GM18873 (cell line): ENCODE data around the gene C22orf31.

Experiments
- ATAC-seq: cut with Tn5 transposase; IDR thresholded peaks from one replicate; pipeline ENCODE4 v1.9.1; 2021; ENCODE audit warnings: mild to moderate bottlenecking, moderate library complexity, moderate number of reproducible peaks; ENCODE audit not compliant: unreplicated experiment, low FRiP score

C22orf31 gene

DNA sequence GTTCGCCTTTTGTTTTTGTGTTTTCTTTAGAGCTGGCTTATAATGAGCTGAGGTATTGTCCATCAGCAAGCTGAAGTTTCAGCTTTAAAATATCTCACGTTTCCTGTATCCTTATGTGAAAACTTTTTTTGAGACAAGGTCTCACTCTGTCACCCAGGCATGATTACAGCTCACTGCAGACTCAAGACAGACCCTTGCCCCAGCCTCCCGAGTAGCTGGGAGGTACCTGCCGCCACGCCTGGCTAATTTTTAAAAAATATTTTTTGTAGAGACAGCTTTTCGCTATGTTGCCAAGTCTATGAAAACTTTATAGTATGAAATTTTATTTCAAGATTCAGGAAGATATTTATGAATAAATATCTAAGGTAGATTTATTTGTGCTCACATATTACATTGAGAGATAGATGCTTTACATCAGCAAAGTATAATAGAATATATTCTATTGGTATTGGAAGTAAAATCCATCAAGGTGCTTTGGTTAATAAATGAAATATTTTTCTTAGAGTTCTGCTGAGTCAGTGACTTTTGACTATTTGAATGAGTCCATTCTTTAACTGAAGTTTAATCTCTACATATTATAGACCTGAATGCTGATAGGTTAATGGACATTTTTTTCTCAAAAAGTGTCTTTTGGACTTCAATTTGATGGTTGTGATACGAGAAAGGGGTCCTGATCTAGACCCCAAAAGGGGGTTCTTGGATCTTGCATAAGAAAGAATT is 21.4 kb upstream of the C22orf31 start:
- ATAC-seq: no peak

DNA sequence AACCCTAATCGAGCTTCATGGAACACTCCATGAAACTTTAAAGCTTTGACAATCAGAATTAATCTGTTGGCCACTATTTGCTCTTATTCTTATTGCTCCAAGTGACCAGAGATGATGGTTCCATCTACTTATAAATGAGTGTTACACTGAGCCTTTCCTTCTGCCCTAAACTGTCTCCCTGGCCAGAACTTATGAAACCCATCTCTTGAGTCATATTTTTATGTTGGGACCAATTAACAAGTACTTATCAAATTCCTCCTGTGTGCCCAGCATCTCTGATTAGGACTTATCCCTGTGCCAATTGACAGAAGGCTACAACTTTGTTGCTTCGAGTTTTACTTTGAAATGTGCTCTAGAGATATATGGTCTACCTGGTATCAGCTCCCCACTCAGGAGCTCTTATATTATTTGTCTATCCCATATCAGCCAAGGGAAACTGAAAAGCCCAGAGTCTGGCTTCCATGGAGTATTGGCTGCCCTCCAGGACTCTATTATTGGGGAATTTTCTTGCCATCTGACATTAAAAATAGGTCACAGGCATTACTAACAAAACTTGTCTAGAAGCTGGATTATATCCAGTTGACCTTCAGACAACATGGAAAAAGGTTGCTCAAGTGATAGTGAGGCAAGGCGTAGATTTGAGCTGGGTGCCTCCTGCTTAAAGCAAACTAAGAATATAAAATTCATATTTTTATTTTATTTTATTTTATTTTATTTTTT is 20.0 kb upstream of the C22orf31 start:
- ATAC-seq: no peak

DNA sequence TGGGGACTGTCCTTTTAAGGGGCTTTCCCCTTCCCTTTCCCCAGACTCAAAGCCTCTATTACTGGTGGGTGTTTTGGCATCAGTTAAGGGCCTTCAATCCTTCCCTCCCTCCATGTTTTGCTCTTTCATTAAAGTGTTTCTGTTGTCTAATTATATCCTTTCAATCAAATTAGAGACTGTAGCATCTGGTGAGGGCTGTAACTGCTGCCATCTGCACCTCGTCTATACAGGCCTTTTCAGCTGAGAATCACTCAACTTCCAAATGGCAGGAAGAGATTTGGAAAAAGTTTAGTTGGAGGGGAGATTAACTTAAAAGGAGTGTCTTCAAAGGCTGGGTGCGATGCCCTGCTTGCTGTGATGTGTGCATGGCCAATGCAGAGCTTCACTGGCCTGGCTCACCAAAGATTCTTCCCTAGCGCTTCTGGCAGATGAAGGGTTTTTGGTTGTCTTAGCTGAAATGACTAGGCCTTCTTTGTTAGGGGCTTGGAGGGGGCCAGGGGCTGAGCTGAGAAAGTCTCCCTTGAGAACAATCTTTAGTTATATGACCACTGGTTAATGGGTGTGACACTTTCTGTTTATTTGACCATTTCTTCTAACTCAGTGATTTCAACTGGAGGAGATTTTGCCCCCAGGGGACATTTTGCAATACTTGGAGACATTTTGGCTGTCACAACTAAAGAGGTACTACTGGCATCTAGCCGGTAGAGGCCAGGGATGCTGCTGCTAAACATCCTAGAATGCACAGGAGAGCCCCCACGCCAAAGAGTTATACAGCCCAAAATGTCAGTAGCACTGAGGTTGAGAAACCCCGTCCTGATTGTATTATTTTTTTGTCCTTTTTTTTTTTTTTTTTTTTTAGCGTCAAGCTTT is 18.7 kb upstream of the C22orf31 start:
- ATAC-seq: no peak

DNA sequence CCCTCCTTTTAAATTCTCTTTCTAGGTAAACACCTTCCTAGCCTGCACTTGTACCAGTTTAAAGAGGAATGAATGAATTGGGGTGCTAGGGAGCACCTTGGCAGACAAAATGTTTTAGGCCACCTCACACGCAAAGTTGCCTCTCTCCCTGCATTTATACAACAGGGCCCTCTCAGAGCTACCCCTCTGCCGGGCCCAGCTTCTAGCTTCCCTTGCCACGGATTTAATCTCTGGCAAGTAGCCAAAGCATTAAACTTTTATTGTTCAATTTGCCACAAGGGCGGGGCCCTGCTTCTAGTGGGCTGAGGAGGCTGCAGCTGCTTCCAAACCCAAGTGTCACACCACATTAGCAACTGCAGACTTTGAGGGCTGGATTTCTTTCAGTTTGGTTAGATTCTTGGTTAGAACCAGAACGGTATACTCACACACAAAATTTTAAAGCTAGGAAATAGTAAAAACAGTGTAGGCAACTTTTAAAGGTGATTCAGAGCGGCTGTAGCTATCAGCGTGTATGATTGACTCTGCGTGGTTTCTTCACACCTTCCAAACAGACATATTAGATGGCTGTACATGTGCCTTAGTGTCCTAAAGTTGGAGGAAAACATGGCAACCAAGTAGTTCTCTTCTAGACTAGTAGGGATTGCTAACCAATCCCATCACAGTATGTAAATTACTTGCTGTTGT is 17.7 kb upstream of the C22orf31 start:
- ATAC-seq: no peak

DNA sequence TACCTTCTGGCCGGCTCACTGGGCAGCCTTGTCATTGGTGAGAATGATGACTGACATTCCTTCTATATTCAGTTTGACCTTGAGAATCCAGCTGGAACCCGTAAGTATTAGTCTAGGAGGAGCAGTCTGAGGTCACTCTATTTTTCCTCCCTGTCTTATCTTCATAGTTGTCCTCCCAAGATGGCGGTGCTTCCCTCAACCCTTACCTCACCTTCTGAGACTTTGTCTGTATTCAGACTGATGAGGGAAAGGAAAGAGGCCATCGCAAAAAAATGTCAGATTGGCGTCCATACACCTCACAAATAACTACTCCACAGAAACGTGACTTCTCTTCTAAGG is 17.2 kb upstream of the C22orf31 start:
- no peak for ATAC-seq

DNA sequence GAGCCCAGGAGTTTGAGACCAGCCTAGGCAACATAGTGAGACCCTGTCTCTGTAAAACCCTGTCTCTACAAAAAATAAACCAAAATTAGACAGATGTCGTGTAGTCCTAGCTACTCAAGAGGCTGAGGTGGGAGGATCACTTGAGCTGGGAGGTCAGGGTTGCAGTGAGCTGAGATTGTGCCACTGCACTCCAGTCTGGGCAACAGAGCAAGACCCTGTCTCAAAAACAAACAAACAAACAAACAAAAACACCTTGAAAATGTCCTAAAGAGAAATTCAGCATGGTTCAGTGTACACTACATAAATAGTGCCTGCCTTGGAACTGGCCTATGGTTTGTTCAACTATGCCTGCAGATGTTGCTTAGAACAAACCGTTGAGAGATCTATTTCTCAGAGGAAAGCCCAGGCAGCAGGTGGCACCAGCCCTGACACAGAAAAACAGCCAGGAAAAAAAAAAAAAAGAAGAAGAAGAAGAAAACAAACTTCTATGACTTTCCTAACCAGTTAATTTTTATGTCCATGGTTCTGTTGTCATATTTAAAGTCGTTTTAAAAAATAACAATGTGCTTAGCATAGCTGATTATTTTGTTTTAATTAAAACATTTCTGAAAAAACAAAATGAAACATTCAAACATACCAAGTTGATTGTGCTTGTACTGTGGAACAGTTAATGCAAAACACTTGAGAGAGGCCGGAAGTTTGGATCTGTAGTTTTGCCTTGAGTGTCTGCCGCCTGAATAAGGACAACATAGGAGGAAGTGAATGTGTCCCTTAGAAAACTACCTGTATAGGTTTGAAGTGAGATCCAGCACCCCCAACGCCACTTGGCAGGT is 16.6 kb upstream of the C22orf31 start:
- no peak for ATAC-seq

DNA sequence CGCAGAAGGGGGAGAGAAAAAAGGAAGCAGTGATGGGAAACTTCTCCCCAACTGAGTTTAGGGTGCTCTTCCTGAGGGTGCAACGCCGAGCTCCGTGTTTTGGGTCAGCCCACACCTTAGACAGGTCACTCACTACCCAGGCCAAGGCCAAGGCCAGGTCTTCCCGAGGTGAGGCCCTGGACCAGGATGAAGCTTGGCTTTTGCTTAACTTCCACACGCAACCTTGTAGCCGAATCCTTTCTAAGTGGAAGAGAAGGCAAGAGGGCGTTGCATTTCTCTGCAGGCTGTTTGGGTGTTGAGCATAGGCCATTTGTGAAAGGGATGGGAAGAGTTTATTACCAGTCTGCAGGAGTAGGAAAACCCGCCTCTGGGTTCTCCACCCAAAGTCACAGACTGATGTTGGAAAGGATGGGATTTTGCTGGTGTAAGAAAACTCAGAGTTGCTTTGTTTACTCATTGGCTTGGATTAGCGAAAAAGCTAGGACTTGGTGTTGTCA is 12.7 kb upstream of the C22orf31 start:
- ATAC-seq: no peak

DNA sequence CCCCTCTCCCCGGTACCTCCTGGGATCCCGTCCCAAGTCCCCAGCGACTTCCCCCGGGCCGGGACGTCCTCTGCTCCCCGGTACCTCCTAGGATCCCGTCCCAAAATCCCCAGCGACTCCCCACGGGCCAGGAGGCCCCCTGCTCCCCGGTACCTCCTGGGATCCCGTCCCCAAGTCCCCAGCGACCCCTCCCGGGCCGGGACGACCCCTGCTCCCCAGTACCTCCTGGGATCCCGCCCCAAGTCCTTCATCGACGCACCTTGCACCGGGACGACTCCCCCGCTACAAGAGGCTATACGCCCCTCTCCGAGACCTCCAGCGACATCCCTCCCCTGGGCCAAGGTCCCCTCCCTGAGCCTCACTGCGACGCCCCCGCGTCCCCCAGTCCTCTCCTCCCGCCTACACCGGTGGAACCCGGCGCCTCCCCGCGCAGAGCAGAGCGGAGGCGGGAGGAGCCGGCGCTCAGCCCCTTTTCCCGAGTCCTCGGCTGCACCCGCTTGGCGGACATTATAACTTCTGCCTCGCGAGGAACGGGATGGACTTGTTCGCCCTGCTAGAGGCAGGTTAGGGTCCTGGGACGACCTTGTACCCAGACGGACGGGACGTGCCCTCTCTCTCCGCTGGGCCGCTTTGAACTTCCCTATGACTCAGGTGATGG is 12.1 kb upstream of the C22orf31 start:
- no peak for ATAC-seq

DNA sequence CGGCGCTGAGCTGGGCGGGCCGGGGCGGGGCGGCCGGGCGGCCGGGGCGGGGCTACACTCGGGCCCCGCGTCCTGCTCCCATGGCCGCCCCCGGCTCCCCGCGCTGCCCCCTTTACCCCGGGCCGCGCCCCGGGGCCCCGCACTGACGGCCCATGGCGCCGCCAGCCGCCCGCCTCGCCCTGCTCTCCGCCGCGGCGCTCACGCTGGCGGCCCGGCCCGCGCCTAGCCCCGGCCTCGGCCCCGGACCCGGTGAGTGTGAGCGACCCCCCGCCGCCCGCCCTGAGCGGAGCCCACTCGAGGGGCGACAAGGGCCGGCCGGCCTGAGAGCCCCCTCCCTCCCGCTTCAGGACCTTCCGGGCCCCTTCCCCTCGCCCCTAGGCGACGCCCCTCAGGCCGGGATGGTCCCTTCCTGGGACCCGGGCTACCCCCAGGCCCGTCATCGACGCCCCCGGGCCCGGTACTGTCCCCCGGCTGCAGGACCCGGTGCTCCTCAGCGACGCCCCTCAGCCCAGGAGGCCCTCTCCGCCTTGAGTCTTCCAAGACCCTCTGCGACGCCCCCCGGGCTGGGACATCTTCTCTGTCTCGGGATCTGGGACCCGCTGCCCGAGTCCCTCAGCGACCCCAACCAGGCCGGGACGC is 11.5 kb upstream of the C22orf31 start, which contains the start of gene KREMEN1:
Gene KREMEN1 (plus strand): TSS at position 57 of the 639 bp plus-strand sequence. CDS start 96 bp downstream, at position 153.
- ATAC-seq: no peak

DNA sequence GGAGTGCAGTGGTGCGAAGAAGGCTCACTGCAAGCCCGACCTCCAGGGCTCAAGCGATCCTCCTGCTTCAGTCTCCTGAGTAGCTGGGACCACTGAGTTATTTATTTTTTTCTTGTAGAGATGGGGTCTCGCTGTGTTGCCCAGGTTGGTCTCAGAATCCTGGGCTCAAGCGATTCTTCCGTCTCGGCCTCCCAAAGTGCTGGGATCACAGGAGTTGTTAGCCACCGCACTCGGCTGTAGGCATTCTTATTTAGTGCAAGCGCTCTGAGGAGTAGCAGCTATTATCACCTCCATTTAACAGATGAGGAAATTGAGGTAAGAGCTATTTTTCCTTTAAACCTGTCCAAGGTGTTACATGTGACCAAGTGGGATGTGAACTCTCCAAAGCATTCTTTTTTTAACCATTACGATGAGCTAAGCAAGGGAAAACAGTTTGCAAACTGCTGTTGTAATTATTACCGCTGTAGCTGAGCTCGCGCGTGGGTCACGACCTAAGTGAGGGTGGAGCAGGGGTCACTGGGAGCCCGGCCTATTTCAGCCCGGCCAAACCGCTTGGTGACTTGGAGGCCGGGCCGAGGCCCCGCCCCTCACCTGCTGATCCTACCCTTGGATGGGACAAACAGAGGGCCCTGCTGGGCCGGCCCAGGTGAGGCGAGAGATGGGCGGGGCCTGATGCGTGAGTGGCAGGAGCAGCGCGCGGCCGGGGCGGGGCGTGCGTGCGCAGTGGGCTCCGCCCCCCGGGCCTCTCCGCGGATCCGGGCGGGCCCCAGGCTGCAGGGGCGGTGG is 10.8 kb upstream of the C22orf31 start:
- ATAC-seq: no peak

DNA sequence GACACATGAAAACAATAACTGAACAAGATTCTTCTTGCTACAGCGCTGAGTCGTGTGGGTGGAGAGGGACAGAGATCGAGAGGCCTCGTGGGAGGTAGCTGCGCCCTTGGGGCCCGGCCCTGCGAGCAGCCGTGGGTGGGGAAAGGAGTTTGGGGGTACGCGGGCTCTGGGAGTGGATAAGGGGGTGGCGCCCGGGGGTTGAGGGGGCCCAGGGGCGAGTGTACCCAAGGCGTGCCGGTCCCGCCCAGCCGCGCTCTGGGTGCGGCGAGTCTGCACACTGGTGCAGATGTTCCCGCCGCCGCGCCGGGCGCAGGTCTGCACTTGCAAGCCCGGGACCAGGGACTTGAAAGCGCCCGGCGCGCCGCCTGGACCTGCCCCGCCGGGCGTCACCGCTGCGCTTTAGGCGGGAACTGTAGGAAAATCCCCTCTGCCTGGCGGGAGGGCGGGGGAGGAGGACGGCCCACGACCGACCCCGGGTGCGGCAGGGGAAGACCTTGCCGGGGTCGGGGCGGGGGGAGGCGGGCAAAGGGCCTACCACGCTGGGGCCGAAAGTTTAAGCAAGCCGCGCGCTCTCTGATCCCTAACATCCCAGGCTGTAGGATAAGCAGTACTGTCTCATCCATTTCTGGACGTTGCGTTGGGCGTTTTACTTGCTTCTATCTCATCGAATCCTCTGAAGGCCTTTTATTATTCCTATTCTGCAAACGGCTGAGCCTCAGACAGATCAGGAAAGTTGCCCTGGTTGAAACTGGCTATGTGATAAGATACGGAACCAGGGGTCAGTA is 9.8 kb upstream of the C22orf31 start:
- no peak for ATAC-seq

DNA sequence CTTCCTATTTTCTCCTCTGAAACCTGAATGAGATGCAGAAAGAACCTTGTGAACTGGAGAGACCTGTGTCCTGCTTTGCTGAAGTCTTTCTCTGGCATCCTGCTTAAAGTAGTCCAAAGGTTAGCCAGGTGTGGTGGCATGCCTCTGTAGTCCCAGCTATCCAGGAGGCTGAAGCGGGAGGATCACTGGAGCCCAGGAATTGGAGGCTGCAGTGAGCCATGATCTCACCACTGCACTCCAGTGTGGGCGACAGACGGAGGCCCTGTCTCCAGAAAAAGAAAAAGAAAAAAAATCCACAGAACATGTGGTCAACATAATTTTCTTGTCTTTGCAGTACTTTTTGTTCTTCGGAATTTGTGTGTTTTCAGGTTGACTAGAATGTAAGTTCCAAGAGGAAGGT is 8.9 kb upstream of the C22orf31 start:
- no peak for ATAC-seq

DNA sequence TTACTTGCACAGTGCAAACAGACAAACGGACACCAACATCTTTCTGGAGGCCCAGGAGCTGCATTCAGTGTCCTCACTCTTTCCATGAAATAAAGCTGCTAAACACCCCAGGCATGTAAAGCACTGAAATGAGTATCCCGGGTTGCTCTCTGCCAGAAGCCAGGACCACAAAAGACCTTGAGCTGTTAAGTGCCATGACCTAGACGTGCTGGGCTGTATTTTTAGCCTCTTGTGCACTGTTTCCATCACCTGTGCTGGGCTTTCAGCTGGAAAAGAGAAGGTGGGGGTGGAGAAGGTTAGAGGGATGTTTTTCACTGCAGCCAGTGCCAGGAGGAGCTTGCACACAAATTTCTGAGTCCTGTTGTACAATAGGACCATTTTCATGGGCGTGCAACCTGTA is 7.8 kb upstream of the C22orf31 start:
- ATAC-seq: no peak

DNA sequence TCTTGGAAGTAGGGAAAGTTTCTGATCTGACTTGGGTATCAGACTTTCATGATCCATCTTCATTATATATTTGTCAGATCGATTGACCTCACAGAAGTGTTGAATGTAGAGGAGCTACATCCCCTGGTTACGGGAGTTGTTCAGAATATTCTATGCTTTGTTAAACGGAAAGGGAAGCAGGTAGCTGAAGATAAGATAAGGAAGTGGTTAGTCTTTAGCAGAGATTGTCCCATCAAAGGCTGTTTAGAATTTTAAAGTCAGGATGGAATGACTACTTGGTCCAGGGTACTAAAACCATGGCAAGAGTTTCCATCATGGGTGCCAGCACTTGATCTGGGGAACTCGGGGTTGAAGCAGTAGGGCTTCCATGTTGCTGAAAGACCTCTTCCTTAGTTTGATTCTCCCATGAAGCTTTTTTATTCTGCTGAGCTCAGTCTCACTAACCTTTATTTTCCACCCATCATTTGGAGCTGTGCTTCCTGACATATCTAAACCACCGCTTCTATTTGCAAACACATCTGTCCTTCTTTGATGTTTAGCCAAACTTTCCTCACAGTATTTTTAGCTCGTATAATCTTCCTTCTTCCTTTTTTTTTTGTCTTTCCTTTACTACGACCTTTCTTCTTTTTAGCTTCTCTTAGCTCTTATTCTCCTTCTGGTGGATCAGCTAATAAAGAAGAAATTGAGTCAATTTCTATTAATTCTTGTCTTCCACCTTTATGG is 4.0 kb upstream of the C22orf31 start:
- no peak for ATAC-seq

DNA sequence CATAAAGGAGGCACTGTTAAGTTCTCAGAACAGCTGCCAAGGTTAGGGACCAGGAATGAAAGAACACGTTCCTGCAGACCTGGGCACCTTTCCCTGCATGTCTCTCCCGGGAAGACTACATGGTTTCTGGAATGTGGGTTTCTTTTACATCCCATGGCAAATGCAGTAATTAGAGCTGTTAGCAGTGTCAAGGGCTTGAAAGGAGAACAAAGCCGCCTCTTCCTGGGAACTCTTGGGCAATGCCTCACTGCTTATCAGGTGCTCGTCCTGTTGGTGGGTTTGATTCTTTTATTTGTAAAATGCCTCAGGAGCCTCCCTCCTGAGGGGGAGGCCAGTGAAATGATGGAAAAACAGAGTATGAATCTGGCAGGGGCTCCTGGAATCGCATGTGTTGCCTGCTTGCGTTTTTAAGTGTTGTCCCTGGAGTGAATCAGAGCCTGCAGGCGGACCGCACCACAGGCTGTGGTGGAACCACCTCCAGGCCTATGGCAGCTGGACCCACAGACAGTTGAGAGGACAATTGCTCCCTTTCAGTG is 723 bp upstream of the C22orf31 start:
- ATAC-seq: no peak

DNA sequence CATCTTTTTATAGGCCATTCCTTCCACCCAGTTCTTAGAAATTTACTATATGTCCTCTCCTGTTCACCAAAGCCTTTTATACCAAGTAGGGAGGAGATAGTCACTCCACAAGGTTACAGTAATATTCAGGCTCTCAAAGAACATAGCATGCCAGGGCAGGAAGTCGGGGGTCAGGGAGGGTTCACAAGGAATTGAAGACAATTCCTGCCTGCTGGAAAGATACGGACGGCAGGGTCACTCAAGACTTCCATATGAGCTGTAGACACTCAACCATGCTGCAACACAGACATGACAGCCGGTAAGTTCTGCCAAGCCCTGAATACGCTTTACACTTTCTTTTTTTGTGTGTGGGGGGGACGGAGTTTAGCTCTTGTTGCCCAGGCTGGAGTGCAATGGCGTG is 700 bp downstream of the C22orf31 start:
- ATAC-seq: no peak
